OCI-LY1 (cell line): ENCODE data around the gene LSM4.

ENCODE experiments used
- H2AFZ ChIP-seq: fragments of 200-600 bp; sonication (generic), shearing (Covaris generic); 2 replicates; pipeline ENCODE4 v1.6.0; 2014; ENCODE audit warnings: antibody characterized with exemption, mild to moderate bottlenecking, low read length
- H3F3A ChIP-seq: fragments of 200-600 bp; sonication (generic), shearing (Covaris generic); 2 replicates; pipeline ENCODE4 v1.6.0; 2014; ENCODE audit warnings: mild to moderate bottlenecking, antibody characterized with exemption, low read length, moderate library complexity; ENCODE audit not compliant: insufficient read depth
- H3K27ac ChIP-seq: fragments of 200-600 bp; sonication (generic); 2 replicates; pipeline ENCODE4 v1.5.1; 2014; ENCODE audit warnings: low read length, mixed run types, mild to moderate bottlenecking, low read depth; ENCODE audit not compliant: poor library complexity, severe bottlenecking
- H3K27me3 ChIP-seq: fragments of 200-600 bp; sonication (generic); 2 replicates; pipeline ENCODE4 v1.6.0; 2014; ENCODE audit warnings: antibody characterized with exemption, mild to moderate bottlenecking, low read length, moderate library complexity; ENCODE audit not compliant: insufficient read depth
- H3K36me3 ChIP-seq: fragments of 200-600 bp; sonication (generic); 2 replicates; pipeline ENCODE4 v1.6.1; 2014; ENCODE audit warnings: mild to moderate bottlenecking, antibody characterized with exemption, low read length, moderate library complexity, mixed read lengths; ENCODE audit not compliant: insufficient read depth
- H3K4me1 ChIP-seq: fragments of 200-600 bp; sonication (generic); 2 replicates; pipeline ENCODE4 v1.5.1; 2014; ENCODE audit warnings: mild to moderate bottlenecking, low read length, moderate library complexity; ENCODE audit not compliant: insufficient read depth, severe bottlenecking
- H3K4me2 ChIP-seq: fragments of 200-600 bp; sonication (generic), shearing (Covaris generic); 2 replicates; pipeline ENCODE4 v1.6.1; 2014; ENCODE audit warnings: low read length
- H3K4me3 ChIP-seq: fragments of 200-600 bp; sonication (generic); 2 replicates; pipeline ENCODE4 v1.5.1; 2014; ENCODE audit warnings: low read length, low read depth, mild to moderate bottlenecking, mixed read lengths; ENCODE audit not compliant: poor library complexity, severe bottlenecking
- H3K79me2 ChIP-seq: fragments of 200-600 bp; shearing (Covaris generic); 2 replicates; pipeline ENCODE4 v1.6.1; 2016; ENCODE audit warnings: mixed run types, low read length, mixed read lengths; ENCODE audit not compliant: insufficient read depth
- H3K9ac ChIP-seq: fragments of 200-600 bp; sonication (generic), shearing (Covaris generic); 2 replicates; pipeline ENCODE4 v1.6.1; 2014; ENCODE audit warnings: mild to moderate bottlenecking, low read length, mixed read lengths
- H3K9me2 ChIP-seq: fragments of 200-600 bp; sonication (generic), shearing (Covaris generic); 2 replicates; pipeline ENCODE4 v1.6.1; 2014; ENCODE audit warnings: low read depth, mild to moderate bottlenecking, low read length, mixed read lengths
- H3K9me3 ChIP-seq: fragments of 200-600 bp; shearing (Covaris generic); 2 replicates; pipeline ENCODE4 v1.6.1; 2014; ENCODE audit warnings: low read length, mixed read lengths
- H4K20me1 ChIP-seq: fragments of 200-600 bp; sonication (generic), shearing (Covaris generic); 2 replicates; pipeline ENCODE4 v1.6.0; 2016; ENCODE audit warnings: mild to moderate bottlenecking, low read length; ENCODE audit not compliant: insufficient read depth
- CTCF ChIP-seq: fragments of 200-600 bp; sonication (generic), shearing (Covaris generic); IDR thresholded peaks from 2 replicates; pipeline ENCODE4 v1.5.1; 2017; ENCODE audit warnings: mild to moderate bottlenecking, antibody characterized with exemption, low read length, moderate library complexity, mixed read lengths
- EZH2 ChIP-seq: fragments of 200-600 bp; sonication (generic), shearing (Covaris generic); IDR thresholded peaks from 2 replicates; pipeline ENCODE4 v1.8.0; 2017; ENCODE audit warnings: borderline replicate concordance, mixed run types, mild to moderate bottlenecking, antibody characterized with exemption, low read length, moderate library complexity, mixed read lengths

Gene LSM4

GRCh38 chr19:18306209-18306887 is 16.5 kb downstream of the LSM4 start:
- peak overlapping the region; percentile 49; the same call in 1 of the 2 replicates for H3K4me2 ChIP-seq
- TF ChIP-seq EZH2 (no peak), CTCF (no peak)

GRCh38 chr19:18304458-18305310 is 18.2 kb downstream of the LSM4 start:
- no peak for TF ChIP-seq CTCF
- no peak for TF ChIP-seq EZH2
- peak overlapping the region; percentile 54 for H3K4me2 ChIP-seq
- H3K36me3 ChIP-seq = peaks cover 19% of the 10 kb centered on the region
- H3K4me1 ChIP-seq = peaks cover 49% of the 10 kb centered on the region
- H3K9me2 ChIP-seq = no peaks in the 10 kb centered on the region
- peak overlapping the region; percentile 38 for H3K9ac ChIP-seq
- no peaks in the 10 kb centered on the region; the same call in 1 of the 2 replicates for H3K27me3 ChIP-seq
- no peak overlapping the region for H2AFZ ChIP-seq
- H3K79me2 ChIP-seq = no peaks in the 10 kb centered on the region
- H3K9me3 ChIP-seq = no peaks in the 10 kb centered on the region
- H3F3A ChIP-seq = no peaks in the 10 kb centered on the region
- peak overlapping the region; percentile 32 for H3K4me3 ChIP-seq
- H4K20me1 ChIP-seq = no peaks in the 10 kb centered on the region
- H3K27ac ChIP-seq = peak overlapping the region; percentile 79

More at GRCh38 chr19:18306209-18306887, 16.5 kb downstream of the LSM4 start:
- Histone ChIP-seq H3K36me3 (peaks cover 28% of the 10 kb centered on the region), H4K20me1 (no peaks in the 10 kb centered on the region), H2AFZ (no peak overlapping the region), H3K27ac (peak overlapping the region; percentile 79), H3K4me3 (peak overlapping the region; percentile 3), H3K27me3 (no peaks in the 10 kb centered on the region; the same call in 1 of the 2 replicates), H3F3A (no peaks in the 10 kb centered on the region), H3K4me1 (peaks cover 49% of the 10 kb centered on the region), H3K9me3 (no peaks in the 10 kb centered on the region), H3K9ac (peak overlapping the region; percentile 4; the same call in 1 of the 2 replicates), H3K9me2 (no peaks in the 10 kb centered on the region), H3K79me2 (no peaks in the 10 kb centered on the region)

GRCh38 chr19:18304208-18304457 is 18.7 kb downstream of the LSM4 start:
- no peaks in the 10 kb centered on the region for H3K9me3 ChIP-seq
- H3K79me2 ChIP-seq = no peaks in the 10 kb centered on the region
- no peaks in the 10 kb centered on the region for H3K9me2 ChIP-seq
- peak overlapping the region; percentile 32 for H3K4me3 ChIP-seq
- no peak for TF ChIP-seq CTCF
- no peak for TF ChIP-seq EZH2
- H4K20me1 ChIP-seq = no peaks in the 10 kb centered on the region
- H2AFZ ChIP-seq = no peak overlapping the region
- H3K4me2 ChIP-seq = peak overlapping the region; percentile 54
- peaks cover 49% of the 10 kb centered on the region for H3K4me1 ChIP-seq
- peaks cover 3% of the 10 kb centered on the region; the same call in 1 of the 2 replicates for H3K27me3 ChIP-seq
- H3K36me3 ChIP-seq = peaks cover 13% of the 10 kb centered on the region
- H3K9ac ChIP-seq = peak overlapping the region; percentile 38; the same call in 1 of the 2 replicates
- no peaks in the 10 kb centered on the region for H3F3A ChIP-seq
- peak overlapping the region; percentile 79 for H3K27ac ChIP-seq
